Transverse colon (tissue), 4 donors: ENCODE data around the gene RNF26.

Source experiments
- CTCF ChIP-seq, 5 experiments: fragments of 200-600 bp in 3 of 5; fragments of 450-650 bp in 2 of 5; sonication (generic) in 3 of 5; IDR thresholded peaks; 1 replicate in 2 of 5; 2 replicates in 3 of 5; pipeline ENCODE4 v1.5.1; 2016 to 2017; ENCODE audit warnings: antibody characterized with exemption in 5 of 5, inconsistent platforms in 3 of 5, mild to moderate bottlenecking in 2 of 5, moderate library complexity in 1 of 5
- POLR2AphosphoS5 ChIP-seq, 3 donors: sonication (generic); formaldehyde crosslinking; IDR thresholded peaks; one replicate each; pipeline ENCODE4 v1.6.1; 2016; ENCODE audit warnings: antibody characterized with exemption in 3 of 3

GRCh38 chr11:119375337-119376196, 41.2 kb downstream of the RNF26 start:
- TF ChIP-seq CTCF (IDR thresholded peaks at IDR 0.05) (no peak), POLR2AphosphoS5 (IDR thresholded peaks at IDR 0.05) (peak in 2 of 3 donors; percentile 32 to 36)
